HG03469 (cell line): ENCODE data around the gene LRCH1.

Source experiments
- ATAC-seq: cut with Tn5 transposase; IDR thresholded peaks from one replicate; pipeline ENCODE4 v1.9.1; 2021; ENCODE audit warnings: mild to moderate bottlenecking, moderate library complexity, moderate number of reproducible peaks; ENCODE audit not compliant: unreplicated experiment

Gene LRCH1

DNA sequence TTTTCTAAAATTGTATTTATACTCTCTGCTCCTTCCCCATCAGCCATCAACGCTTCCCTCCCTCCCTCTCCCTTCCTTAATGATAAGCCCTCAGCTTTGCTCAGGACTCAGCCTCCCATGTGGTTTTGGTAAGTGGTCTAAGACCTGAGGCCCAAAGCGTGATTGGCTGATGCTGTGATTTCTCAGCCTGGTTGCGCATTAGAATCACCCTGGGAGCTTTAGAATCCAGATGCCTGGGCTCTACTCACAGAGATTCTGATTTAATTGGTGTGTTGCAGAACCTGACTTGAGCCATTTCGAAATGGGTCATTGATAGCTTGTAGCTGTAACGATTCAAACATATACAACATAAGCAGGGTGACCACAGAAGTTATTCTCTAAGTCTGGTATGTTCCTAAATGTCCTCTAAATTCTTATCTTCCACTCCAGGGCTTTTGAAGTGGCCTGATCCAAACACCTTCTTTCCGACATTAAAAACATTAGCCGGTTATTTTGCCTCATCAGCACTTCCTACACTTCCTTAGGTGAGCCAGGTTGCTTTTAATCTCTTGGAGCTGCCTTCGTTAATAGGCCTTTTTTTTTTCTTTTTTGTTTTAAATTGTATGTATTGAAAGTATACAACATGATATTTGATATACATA, 60.6 kb downstream of the LRCH1 start:
- ATAC-seq, result no peak

DNA sequence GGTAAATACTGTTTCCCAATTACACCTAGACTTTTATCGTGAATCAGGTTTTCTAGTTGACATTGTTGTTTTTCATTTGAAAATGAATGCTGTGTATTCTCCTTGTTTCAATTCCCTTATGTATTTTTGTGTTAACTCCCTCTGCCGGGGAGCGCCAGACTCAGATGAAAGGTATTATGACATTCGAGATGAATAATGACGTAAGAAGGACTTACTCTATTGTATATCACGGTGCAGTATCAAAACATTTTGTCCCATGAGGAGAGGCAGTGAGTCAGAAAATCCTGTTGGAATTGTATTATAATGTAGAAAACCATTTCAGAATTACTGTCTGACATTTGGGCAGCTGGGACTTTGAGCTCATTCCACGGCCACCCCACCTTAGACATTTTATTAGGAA, 61.6 kb downstream of the LRCH1 start:
- no peak for ATAC-seq

DNA sequence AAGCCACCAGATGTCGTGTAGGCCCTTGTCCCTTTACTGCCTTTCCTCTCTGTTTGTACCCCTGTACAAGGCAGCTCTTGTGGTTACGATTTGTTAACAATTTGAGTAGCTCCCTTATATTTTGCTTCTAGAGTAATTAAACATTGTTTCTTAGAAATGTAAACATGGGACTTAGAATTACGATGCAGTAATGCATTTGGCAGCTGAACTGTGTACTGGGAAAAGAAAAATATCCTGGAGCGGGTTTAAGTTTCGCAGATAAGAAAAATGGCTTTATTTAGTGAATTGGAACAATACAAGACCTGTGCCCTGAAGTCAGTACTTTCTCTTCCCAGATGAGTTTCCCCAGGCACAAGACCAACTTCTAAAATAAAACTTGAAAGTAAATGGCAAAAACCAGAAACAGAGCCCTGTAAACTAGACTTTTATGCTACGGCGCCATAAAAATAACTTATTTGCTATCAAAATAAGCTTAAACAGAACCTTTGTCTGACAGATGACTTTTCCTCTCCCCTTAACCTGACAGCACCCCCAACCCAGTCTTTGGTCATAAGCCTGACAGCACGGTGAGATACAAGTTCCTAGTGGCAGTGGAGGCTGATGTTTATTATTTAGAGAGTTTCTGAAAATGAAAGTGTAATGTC, 63.0 kb downstream of the LRCH1 start:
- ATAC-seq, result no peak

DNA sequence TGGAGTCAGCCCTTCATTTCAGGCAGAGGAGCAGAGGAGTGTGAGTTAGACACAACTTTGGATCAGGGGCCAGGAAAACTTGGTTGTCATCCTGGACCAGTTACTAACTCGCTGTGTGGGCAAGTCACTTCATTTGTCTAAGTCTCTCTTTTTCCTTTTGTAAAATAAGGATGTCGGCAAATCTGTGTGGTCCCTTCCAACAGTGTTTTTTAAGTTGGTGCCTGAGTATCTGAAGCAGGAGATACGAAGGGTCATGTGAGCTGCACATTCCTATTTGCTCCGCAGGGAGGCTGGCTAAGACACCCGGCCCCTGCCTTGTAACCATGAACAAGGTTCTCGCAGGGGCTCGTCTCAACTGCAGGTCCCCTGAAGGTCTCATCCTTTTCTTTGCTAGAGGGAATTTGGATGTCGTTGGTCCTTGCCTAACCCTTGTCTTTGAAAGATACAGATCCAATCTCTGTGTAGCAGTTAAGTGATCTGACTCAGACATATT, 64.3 kb downstream of the LRCH1 start:
- no peak for ATAC-seq

DNA sequence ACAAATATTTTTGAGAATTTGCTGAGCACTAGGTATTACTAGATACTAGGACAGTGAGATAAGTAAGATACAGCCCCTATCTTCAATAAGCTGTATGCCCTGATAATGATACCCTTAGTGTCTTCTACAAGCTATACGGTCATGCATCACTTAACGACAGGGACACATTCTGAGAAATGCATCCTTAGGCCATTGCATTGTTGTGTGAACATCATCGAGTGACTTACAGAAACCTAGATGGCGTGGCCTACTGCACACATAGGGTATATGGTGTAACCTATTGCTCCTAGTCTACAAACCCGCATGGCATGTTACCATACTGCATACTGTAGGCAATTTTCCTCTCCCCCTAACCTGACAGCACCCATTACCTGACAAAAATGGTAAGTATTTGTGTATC, 64.9 kb downstream of the LRCH1 start:
- no peak for ATAC-seq

DNA sequence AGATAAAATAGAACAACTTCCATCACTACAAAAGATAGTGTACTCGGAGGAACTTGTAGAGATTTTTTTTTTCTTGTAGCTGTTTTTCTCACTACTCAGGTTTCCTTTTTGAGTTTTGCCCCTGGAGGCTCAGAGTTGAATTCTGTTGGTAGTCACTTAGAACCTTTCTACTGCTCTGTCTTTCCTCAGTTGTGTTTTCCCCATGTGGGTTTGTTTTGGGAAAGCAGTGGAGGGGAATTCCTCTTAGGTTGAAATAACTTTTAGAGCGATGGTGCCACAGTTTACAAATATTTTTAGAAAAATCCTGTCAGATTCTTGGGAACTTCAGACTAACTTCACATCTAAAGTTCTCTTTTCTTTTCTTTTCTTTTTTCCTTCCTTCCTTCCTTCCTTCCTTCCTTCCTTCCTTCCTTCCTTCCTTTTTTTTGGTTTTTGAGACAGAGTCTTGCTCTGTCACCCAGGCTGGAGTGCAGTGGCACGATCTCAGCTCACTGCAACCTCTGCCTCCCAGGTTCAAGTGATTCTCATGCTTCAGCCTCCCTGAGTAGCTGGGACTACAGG, 65.8 kb downstream of the LRCH1 start:
- no peak for ATAC-seq

DNA sequence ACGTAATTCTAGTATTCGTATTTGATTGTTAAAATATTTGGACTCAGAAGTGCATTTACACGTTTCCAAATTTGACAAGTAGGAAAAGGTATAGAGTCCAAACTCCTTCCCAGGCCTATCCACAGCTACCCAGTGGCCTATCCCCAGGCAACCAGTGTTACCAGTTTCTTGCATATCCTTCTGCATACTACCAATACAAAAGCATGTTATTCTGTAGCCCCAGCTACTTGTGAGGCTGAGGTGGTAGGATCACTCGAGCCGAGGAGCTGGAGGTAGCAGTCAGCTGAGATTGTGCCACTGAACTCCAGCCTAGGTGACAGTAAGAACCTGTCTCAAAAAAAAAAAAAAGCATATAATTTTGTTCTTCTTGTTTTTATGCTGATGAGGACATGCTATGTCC, 67.1 kb downstream of the LRCH1 start:
- no peak for ATAC-seq

DNA sequence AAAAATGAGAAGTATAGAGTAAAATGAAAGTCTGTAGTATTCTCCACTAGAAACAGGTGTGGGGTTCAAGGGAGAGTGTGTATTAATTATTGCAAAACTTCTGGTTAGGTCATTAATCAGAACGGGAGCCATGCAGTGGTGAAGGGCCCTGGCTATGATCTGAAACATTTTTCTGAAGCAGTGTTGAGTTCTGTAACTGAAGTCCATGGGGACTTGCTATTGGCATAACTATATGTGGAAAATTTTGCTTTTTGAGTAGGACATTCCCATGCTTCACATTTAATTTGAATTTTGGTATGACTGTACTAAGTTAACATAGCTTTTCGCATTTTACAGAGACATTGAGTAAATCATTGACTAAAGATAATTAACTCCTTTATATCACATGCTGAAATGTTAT, 67.5 kb downstream of the LRCH1 start:
- ATAC-seq, result no peak

- no peak for ATAC-seq
Measured at GRCh38 chr13:46621133-46621532, 68.2 kb downstream of the LRCH1 start.

GRCh38 chr13:46621792-46622629, 69.0 kb downstream of the LRCH1 start:
- ATAC-seq, result no peak

DNA sequence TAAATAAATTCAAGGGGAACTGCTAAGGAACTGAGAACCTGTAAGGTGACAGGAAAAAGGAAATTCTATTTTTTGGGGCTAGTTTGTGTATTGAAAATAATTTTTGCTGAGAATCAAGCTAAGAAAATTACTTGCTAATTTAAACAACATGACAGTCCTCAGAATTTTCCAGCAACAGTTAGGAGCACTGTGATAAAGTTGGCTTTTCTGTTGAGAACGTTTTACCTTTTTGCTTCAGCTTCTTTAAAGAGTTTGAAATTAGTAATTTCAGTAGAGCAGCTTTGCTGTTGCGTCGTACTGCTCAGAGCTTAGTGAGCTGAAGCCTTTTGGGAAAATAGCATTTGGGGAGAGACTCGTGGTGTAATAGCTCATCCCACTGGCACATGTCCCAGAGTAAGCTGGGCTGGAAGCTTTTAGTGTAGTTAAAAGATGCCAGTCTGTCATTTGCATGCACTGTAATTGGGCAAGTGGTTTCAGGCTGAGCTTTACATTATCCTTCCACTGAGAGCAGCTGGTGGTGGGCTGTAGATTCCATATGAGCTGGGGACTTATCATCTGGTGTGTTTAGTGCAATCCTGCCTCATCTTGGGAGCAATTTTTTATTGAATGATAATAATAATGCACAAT, 69.8 kb downstream of the LRCH1 start:
- no peak for ATAC-seq

- no peak for ATAC-seq
Measured at GRCh38 chr13:46624353-46624752, 71.4 kb downstream of the LRCH1 start.

DNA sequence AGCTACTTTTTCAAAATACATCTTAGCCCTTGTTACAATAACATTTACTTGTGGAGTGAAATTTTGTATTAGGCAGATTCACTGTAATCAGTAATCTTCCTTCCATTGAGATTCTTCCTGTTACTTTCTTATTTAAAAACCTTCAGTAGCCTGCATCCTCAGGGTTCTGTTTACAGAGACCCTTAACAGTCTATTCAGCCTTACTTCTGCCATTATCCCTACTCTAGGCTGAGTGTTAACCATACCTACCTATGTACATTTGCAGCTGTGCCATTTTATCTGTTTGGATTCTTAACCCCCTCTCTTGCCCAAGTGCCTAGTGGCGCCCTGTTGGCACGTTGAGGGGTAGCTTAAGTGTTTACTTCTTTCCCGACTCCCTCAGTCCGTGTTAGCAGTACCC, 71.9 kb downstream of the LRCH1 start:
- no peak for ATAC-seq

DNA sequence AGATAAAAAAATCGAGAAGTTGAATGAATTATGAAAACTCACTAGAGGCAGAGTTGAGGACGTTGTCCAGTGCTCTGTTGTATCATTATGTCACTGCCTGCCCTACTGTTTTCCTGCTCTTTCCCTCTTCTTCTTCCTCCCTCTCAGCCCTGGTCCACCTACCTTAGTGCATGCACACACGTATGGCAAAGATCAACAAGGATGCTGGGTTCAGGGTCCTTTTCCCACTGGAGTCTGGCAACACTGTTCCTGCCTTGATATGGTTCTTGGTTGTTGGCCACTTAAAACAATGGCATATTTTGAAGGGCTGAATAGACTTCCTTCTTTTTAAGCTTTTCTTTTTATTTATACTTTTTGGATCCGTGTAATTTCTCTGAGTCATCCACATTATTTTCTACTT, 74.5 kb downstream of the LRCH1 start:
- no peak for ATAC-seq

DNA sequence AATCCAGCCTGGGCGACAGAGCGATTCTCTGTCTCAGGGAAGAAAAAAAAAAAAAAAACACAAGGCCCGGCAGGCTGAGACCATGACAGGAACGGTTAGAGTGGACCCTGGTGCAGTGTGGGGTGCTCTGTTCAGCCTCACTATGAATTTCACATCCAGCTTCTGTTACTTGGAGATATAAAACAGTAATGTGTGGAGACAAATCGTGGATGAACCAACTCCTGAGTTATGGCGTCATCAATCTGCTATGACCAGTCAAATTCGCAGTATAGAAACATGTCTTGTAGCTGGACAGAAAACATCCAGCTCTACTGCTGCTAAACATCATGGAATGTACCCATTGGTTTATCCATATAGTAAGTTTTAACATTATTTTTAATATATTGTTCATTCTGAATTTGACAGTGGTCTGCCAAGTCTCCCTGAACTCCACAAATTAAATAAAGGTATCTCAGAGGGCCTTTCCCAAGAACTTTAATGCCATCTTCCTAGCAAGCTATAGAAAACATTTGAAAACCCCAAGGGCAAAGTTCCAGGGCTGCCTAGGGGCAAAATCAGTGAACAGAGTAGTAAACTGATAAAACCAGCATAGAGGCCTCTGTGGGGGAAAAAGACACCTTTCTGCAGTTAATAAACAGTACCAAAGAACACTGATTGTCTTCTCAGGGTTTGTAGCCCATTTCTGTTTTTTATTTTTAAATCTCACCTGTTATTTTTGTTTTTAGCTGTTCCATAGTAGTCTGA, 75.8 kb downstream of the LRCH1 start:
- no peak for ATAC-seq

- no peak for ATAC-seq
Measured at GRCh38 chr13:46629811-46630413, 76.9 kb downstream of the LRCH1 start.

DNA sequence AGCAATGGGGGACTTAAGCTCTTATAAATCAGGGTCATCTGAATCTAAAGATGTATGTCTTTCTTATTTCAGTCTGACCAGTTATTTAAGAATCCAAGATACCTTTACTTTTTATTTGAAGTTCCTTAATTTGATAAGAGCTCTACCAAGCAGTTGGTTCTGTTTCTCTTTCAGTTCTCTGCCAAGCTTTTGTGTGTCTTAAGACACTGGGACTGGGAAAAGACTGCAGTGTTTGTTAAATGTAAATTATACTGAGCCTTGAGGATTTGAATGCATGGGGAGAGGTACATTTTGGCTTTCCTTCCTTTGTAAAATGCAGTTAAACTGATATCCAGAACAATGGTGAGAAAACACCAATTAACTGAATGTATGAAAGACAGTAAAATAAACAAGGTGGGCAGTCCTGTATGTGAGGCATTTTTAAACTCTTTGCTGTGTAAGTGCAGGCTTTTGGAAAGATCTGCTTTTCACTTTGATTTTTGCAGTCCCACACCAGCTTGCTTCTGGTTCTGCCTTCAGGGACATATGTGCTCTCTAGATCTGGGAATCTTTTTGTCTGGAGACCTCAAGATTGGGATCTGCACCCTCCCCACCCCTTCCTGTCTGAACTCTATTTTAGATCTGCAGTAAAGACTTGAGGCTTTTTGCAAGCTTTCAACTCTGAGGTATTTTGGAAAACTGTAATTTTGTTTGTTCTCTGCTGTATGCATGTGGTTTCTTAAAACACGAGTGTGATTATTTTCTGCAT, 77.6 kb downstream of the LRCH1 start:
- no peak for ATAC-seq

DNA sequence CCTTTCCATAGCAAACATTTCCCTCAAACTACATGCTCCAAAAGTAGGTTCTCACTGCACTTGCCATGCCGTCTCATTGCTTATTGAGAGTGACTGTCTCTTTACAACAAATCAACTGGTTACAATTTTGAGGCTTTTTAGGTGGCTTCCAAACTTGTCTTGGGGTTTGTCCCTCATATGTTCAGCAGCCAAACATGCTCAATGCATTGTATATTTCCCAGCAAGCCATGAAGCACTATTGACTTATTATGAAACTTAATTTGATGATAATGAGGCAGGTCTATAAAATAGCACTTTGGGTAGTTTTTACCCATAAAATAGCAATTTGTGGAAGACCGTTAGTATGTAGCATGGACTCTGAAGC, 78.2 kb downstream of the LRCH1 start:
- ATAC-seq, result no peak

DNA sequence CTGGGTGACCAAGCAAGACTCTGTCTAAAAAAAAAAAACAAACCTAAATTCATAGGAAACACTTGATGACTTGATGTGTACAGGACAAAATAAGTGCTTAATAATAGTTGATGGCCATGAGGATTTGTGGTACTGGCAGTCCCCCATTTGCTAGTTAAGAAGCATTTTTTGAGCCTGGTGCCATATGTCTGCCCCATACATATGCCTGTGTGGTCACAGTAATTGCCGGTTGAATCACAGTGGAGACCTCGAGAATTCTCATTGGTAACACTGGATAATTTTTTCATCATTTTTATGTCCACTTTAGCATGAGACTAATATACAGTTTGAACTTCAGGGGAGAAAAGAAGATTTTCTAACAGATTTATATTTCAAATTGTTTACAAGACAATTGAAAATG, 79.2 kb downstream of the LRCH1 start:
- no peak for ATAC-seq
